HepG2 (cell line): ENCODE measurements around the gene OR8A1. TPM values are rescaled to one million over a fixed set of nuclear protein-coding genes. Genes with fewer than 3 reads are reported as not detected.

Experiments
- ATAC-seq: fragments of 200-7000 bp; cut with Tn5 transposase; 3 replicates; pipeline ENCODE4 v1.9.1; 2020; ENCODE audit warnings: mild to moderate bottlenecking, moderate library complexity
- BruUV-seq: library from RNA; stranded (reverse); fragments of 400-500 nt; replicated peaks from 2 replicates; lab custom pipeline; 2021; lab: Mats Ljungman, UMichigan
- CTCF ChIA-PET: fragments of 300-600 bp; formaldehyde crosslinking; extraction: SDS; loops from one replicate; lab custom pipeline; 2021; ENCODE audit warnings: low total read pairs, inconsistent platforms, low intra/inter-chr PET ratio; lab: Yijun Ruan, JAX
- POLR2A ChIA-PET: fragments of 350-600 bp; sonication (Branson Sonifier 250); formaldehyde crosslinking; loops from one replicate; lab custom pipeline; 2020; ENCODE audit warnings: antibody characterized with exemption, inconsistent platforms; lab: Yijun Ruan, JAX
- DNase-seq: peaks from one replicate; pipeline ENCODE4 v3.0.0-alpha.2; 2015; ENCODE audit warnings: low spot score
- FAIRE-seq: peaks from 3 replicates; lab custom pipeline; 2011; peaks lifted over from hg19 to GRCh38; lab: Jason Lieb, UNC
- H2AFZ ChIP-seq: one replicate; pipeline ENCODE4 v1.6.1; 2011; ENCODE audit warnings: low read length, inconsistent platforms
- H3K27ac ChIP-seq: fragments of 300-600 bp; 3 replicates; pipeline ENCODE4 v1.8.0; 2011; ENCODE audit warnings: mixed run types, mild to moderate bottlenecking, mixed read lengths, low read length, inconsistent platforms; ENCODE audit not compliant: insufficient read depth; ENCODE audit errors: extremely low read length
- H3K27me3 ChIP-seq, 2 experiments: fragments of 200-600 bp in 1 of 2; 2 replicates in 1 of 2; 3 replicates in 1 of 2; pipeline versions ENCODE4 v1.6.0 to v1.8.0; 2011; ENCODE audit warnings: low read length in 2 of 2, mild to moderate bottlenecking in 2 of 2, moderate library complexity in 2 of 2, inconsistent platforms in 1 of 2; ENCODE audit not compliant: insufficient read depth in 2 of 2, control insufficient read depth in 1 of 2
- H3K36me3 ChIP-seq, 2 experiments: fragments of 200-600 bp in 1 of 2; replicated peaks in 1 of 2; 2 replicates in 1 of 2; 3 replicates in 1 of 2; pipeline versions ENCODE4 v1.5.1 to v1.8.0; 2011; ENCODE audit warnings: low read length in 2 of 2, inconsistent platforms in 1 of 2; ENCODE audit not compliant: insufficient read depth in 2 of 2, control insufficient read depth in 1 of 2
- H3K4me1 ChIP-seq: 2 replicates; pipeline ENCODE4 v1.5.1; 2012; ENCODE audit warnings: low read length, inconsistent platforms; ENCODE audit not compliant: insufficient read depth
- H3K4me2 ChIP-seq: 2 replicates; pipeline ENCODE4 v1.6.0; 2011; ENCODE audit warnings: low read depth, low read length, inconsistent platforms
- H3K4me3 ChIP-seq, 3 experiments: fragments of 200-600 bp in 1 of 3; sonication (generic), shearing (Covaris generic) in 1 of 3; replicated peaks in 1 of 3; 2 replicates each; pipeline ENCODE4 v1.5.1; 2011 to 2016; ENCODE audit warnings: low read length in 3 of 3, inconsistent platforms in 2 of 3, low read depth in 2 of 3, mild to moderate bottlenecking in 2 of 3, control low read depth in 1 of 3, mixed read lengths in 1 of 3; ENCODE audit not compliant: insufficient read depth in 1 of 3
- H3K79me2 ChIP-seq: one replicate; pipeline ENCODE4 v1.6.1; 2011; ENCODE audit warnings: low read length, inconsistent platforms; ENCODE audit not compliant: insufficient read depth
- H3K9ac ChIP-seq: 2 replicates; pipeline ENCODE4 v1.6.0; 2011; ENCODE audit warnings: mild to moderate bottlenecking, low read depth, low read length, inconsistent platforms; ENCODE audit not compliant: insufficient read depth
- H3K9me3 ChIP-seq: 2 replicates; pipeline ENCODE4 v1.5.1; 2012; ENCODE audit warnings: mild to moderate bottlenecking, low read length
- H4K20me1 ChIP-seq: 2 replicates; pipeline ENCODE4 v1.6.0; 2011; ENCODE audit warnings: inconsistent platforms, mild to moderate bottlenecking, low read length, moderate library complexity; ENCODE audit not compliant: insufficient read depth
- GATAD1 ChIP-seq: IDR thresholded peaks from 2 replicates; pipeline ENCODE4 v1.6.1; 2016; ENCODE audit warnings: missing genetic modification reagents, missing compliant biosample characterization
- NR1H2 ChIP-seq: sonication (generic); formaldehyde crosslinking; IDR thresholded peaks from 2 replicates; pipeline ENCODE4 v1.8.1; 2022; ENCODE audit warnings: low read depth, missing genetic modification reagents, borderline replicate concordance
- PAX8 ChIP-seq: sonication (generic); formaldehyde crosslinking; IDR thresholded peaks from 2 replicates; pipeline ENCODE4 v1.8.0; 2022; ENCODE audit warnings: mild to moderate bottlenecking, missing genetic modification reagents, borderline replicate concordance
- ZMYM2 ChIP-seq: sonication (generic); formaldehyde crosslinking; IDR thresholded peaks from 2 replicates; pipeline ENCODE4 v1.8.0; 2022; ENCODE audit warnings: mild to moderate bottlenecking, missing genetic modification reagents
- WGBS: methylation state at CpG from one replicate; pipeline ENCODE4 v1.1.6; 2017; ENCODE audit warnings: low lambda C conversion rate; 5-methylcytosine and 5-hydroxymethylcytosine counted together
- in situ Hi-C: cut with HindIII; loops from 2 replicates; pipeline ENCODE4 v1.10.0; 2017; ENCODE audit warnings: low pct_unique_long_range_greater_than_20kb; ENCODE audit not compliant: extremely low pct_ligation_motif_present
- intact Hi-C: fragments of 100-400 bp; cut with micrococcal nuclease; formaldehyde crosslinking; loops from one replicate; pipeline ENCODE4 v1.10.0; 2022; ENCODE audit not compliant: unreplicated experiment
- polyA plus RNA-seq, 8 experiments: library from polyadenylated mRNA; depleted of rRNA in 3 of 8; stranded (reverse) in 7 of 8; unstranded in 1 of 8; fragments of >200 nt; fragmentation: Illumina TruSeq in 4 of 8; extraction: Trizol in 4 of 8; gene quantifications; 2 replicates each; pipeline versions ENCODE4 v1.2.1 to v1.2.3, GENCODE V29; 2011 to 2016; ENCODE audit warnings: low read depth in 4 of 8, missing spikeins in 1 of 8, mixed read lengths in 1 of 8; ENCODE audit not compliant: insufficient read depth in 1 of 8
- total RNA-seq, 5 experiments: library from RNA; depleted of rRNA; stranded (reverse); fragments of >200 nt; fragmentation: Illumina TruSeq; extraction: Trizol; gene quantifications; 2 replicates each; pipeline ENCODE4 v1.2.3, GENCODE V29; 2016; ENCODE audit warnings: low read depth in 1 of 5

The OR8A1 gene
- total and polyA plus RNA-seq, 2 of the 13 experiments (the other 11 are each of a cell fraction or from before 2014, with no cell fraction given), result not detected

- Histone ChIP-seq H3K4me2 (no peak overlapping the region), H3K79me2 (no peaks in the 10 kb centered on the region), H3K4me3 (no peak overlapping the region), H4K20me1 (no peaks in the 10 kb centered on the region), H3K4me1 (no peaks in the 10 kb centered on the region), H3K27ac (no peak overlapping the region), H3K9me3 (no peaks in the 10 kb centered on the region), H3K36me3 (no peaks in the 10 kb centered on the region), H3K9ac (no peak overlapping the region), H2AFZ (no peak overlapping the region), H3K27me3 (peaks cover 2 to 9% of the 10 kb centered on the region in 2 experiments; a peak in 4 of 5 replicates)
- CTCF ChIA-PET, result no interaction called here
- FAIRE-seq, result no peak
- DNase-seq, result no peak
- TF ChIP-seq NR1H2 (CRISPR knock-in tag) (no peak), ZMYM2 (CRISPR knock-in tag) (no peak)
- intact Hi-C loops, result no loop called here
- BruUV-seq, result no TSS peak
- in situ Hi-C loops, result no loop called here
- POLR2A ChIA-PET, result no interaction called here
- WGBS, result 22% methylated on average over 2 of the region's 2 CpGs
- ATAC-seq, result no peak
These were observed 21.6 kb downstream of the OR8A1 start for GRCh38 chr11:124591430-124591829.

DNA sequence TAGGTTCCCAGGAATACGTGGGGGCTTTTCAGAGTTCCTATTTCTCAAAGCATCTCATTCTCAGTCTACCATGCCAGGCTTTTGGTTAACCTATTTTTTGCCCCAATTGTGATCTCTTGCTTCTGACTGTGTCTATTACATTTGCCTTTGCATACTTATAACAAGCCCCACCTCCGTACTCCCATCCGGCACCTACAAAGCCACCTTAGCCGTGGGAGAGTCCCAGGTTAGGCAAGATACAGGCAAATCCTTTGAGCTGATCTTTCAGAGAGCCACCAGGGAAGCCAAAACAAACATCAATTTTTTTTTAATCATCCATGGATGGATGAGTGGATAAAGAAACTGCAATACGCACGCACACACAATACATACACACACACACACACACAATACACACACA is 22.8 kb downstream of the OR8A1 start:
- no peak for ATAC-seq
- POLR2A ChIA-PET, result no interaction called here
- no TSS peak for BruUV-seq
- H3K9ac ChIP-seq, result no peak overlapping the region
- no peak overlapping the region for H3K27ac ChIP-seq
- H3K27me3 ChIP-seq, result peaks cover 2 to 9% of the 10 kb centered on the region in 2 experiments; a peak in 4 of 5 replicates
- no peak for TF ChIP-seq PAX8 (CRISPR knock-in tag)
- TF ChIP-seq GATAD1, result no peak
- TF ChIP-seq, all 625 proteins: peak for 0
- no peak for FAIRE-seq
- no peaks in the 10 kb centered on the region for H3K9me3 ChIP-seq
- WGBS, result 4% methylated on average over 6 of the region's 6 CpGs
- no peaks in the 10 kb centered on the region for H3K4me1 ChIP-seq
- CTCF ChIA-PET, result no interaction called here
- no peak overlapping the region for H2AFZ ChIP-seq
- intact Hi-C loops, result no loop called here
- H3K79me2 ChIP-seq, result no peaks in the 10 kb centered on the region
- no peak overlapping the region for H3K4me3 ChIP-seq
- in situ Hi-C loops, result no loop called here
- DNase-seq, result no peak
- H3K4me2 ChIP-seq, result no peak overlapping the region
- H4K20me1 ChIP-seq, result no peaks in the 10 kb centered on the region
- no peaks in the 10 kb centered on the region for H3K36me3 ChIP-seq
